HepG2 (cell line): ENCODE data around the gene DENND5A. TPM values are rescaled to one million over a fixed set of nuclear protein-coding genes. Genes with fewer than 3 reads are reported as not detected.

ENCODE experiments used
- ATF2 ChIP-seq: sonication (generic); formaldehyde crosslinking; IDR thresholded peaks from 2 replicates; pipeline ENCODE4 v1.4.0; 2020; ENCODE audit warnings: missing genetic modification reagents
- CBX5 ChIP-seq: sonication (generic); formaldehyde crosslinking; IDR thresholded peaks from 2 replicates; pipeline ENCODE4 v1.4.0; 2020; ENCODE audit warnings: missing genetic modification reagents, borderline replicate concordance
- FOSL2 ChIP-seq: sonication (generic); formaldehyde crosslinking; IDR thresholded peaks from 2 replicates; pipeline ENCODE4 v1.4.0; 2020; ENCODE audit warnings: missing genetic modification reagents
- FOXJ3 ChIP-seq: sonication (generic); formaldehyde crosslinking; IDR thresholded peaks from 2 replicates; pipeline ENCODE4 v1.4.0; 2020; ENCODE audit warnings: missing genetic modification reagents, mild to moderate bottlenecking, borderline replicate concordance
- HOMEZ ChIP-seq: IDR thresholded peaks from 2 replicates; pipeline ENCODE4 v1.6.1; 2016; ENCODE audit warnings: low read depth
- ISX ChIP-seq: sonication (generic); formaldehyde crosslinking; conservative IDR thresholded peaks from 2 replicates; pipeline ENCODE4 v1.5.0; 2020; ENCODE audit warnings: missing genetic modification reagents
- KIAA2018 ChIP-seq: sonication (generic); formaldehyde crosslinking; IDR thresholded peaks from 2 replicates; pipeline ENCODE4 v1.5.0; 2020; ENCODE audit warnings: mild to moderate bottlenecking, missing genetic modification reagents, borderline replicate concordance
- MIXL1 ChIP-seq: IDR thresholded peaks from 2 replicates; pipeline ENCODE4 v1.6.1; 2016
- NR2F1 ChIP-seq, 2 experiments: fragments of 450-650 bp in 1 of 2; formaldehyde crosslinking in 1 of 2; IDR thresholded peaks; 2 replicates each; pipeline versions ENCODE4 v1.5.0 to v1.6.1; 2016 to 2020; ENCODE audit warnings: mild to moderate bottlenecking in 1 of 2, missing compliant biosample characterization in 1 of 2, missing genetic modification reagents in 1 of 2, moderate library complexity in 1 of 2
- SP140L ChIP-seq: sonication (generic); formaldehyde crosslinking; IDR thresholded peaks from 2 replicates; pipeline ENCODE4 v1.4.0; 2020; ENCODE audit warnings: missing genetic modification reagents, borderline replicate concordance
- SRF ChIP-seq: IDR thresholded peaks from 2 replicates; pipeline ENCODE4 v1.6.1; 2011; ENCODE audit warnings: mild to moderate bottlenecking, low read depth, low read length, moderate library complexity
- TBL1XR1 ChIP-seq: fragments of 150-350 bp; IDR thresholded peaks from 2 replicates; pipeline ENCODE4 v1.6.1; 2014; ENCODE audit warnings: borderline replicate concordance, low read length; ENCODE audit not compliant: partially characterized antibody
- WIZ ChIP-seq: sonication (generic); formaldehyde crosslinking; IDR thresholded peaks from 2 replicates; pipeline ENCODE4 v1.5.1; 2020; ENCODE audit warnings: mild to moderate bottlenecking, missing genetic modification reagents
- ZFYVE20 ChIP-seq: sonication (generic); formaldehyde crosslinking; IDR thresholded peaks from 2 replicates; pipeline ENCODE4 v1.8.0; 2023; ENCODE audit warnings: low read depth, mild to moderate bottlenecking, moderate library complexity, missing genetic modification reagents, borderline replicate concordance
- ZNF678 ChIP-seq: sonication (generic); formaldehyde crosslinking; IDR thresholded peaks from 2 replicates; pipeline ENCODE4 v1.4.0; 2020; ENCODE audit warnings: mild to moderate bottlenecking, missing genetic modification reagents
- ZNF746 ChIP-seq: sonication (generic); formaldehyde crosslinking; IDR thresholded peaks from 2 replicates; pipeline ENCODE4 v1.8.0; 2022; ENCODE audit warnings: mild to moderate bottlenecking, missing genetic modification reagents
- polyA plus RNA-seq, 8 experiments: library from polyadenylated mRNA; depleted of rRNA in 3 of 8; stranded (reverse) in 7 of 8; unstranded in 1 of 8; fragments of >200 nt; fragmentation: Illumina TruSeq in 4 of 8; extraction: Trizol in 4 of 8; gene quantifications; 2 replicates each; pipeline versions ENCODE4 v1.2.1 to v1.2.3, GENCODE V29; 2011 to 2016; ENCODE audit warnings: low read depth in 4 of 8, missing spikeins in 1 of 8, mixed read lengths in 1 of 8; ENCODE audit not compliant: insufficient read depth in 1 of 8
- total RNA-seq, 5 experiments: library from RNA; depleted of rRNA; stranded (reverse); fragments of >200 nt; fragmentation: Illumina TruSeq; extraction: Trizol; gene quantifications; 2 replicates each; pipeline ENCODE4 v1.2.3, GENCODE V29; 2016; ENCODE audit warnings: low read depth in 1 of 5
- TF ChIP-seq, protein P1 (sequence below): IDR thresholded peaks from 2 replicates; pipeline ENCODE4 v1.6.1; 2012; ENCODE audit warnings: inconsistent platforms
- TF ChIP-seq, protein P2 (sequence below): sonication (generic); formaldehyde crosslinking; conservative IDR thresholded peaks from 2 replicates; pipeline ENCODE4 v1.8.0; 2022; ENCODE audit warnings: low read depth, missing genetic modification reagents

The DENND5A gene
- total and polyA plus RNA-seq, 2 of the 13 experiments (the other 11 are each of a cell fraction or from before 2014, with no cell fraction given): 63.3 to 145 TPM

DNA sequence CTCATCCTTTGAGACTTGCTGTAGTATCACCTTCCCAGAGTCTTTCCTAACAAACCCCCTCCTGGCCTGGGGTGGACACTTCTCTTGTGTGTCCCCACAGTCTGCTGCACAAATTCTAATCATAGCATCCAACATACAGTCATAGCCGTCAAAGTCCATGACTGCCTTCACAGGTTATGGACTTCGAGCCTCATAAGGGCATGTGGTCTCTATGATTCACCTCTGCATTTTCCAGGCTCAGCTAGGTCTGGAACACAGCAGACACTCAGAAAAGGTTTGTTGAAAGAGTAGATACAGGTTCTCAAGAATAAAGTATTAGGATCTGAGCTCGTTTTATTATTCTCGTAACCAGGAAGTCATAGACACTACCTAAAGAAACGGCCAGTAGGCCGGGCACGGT, 160.6 kb downstream of the DENND5A start (continued):
- TF ChIP-seq, protein P1, sequence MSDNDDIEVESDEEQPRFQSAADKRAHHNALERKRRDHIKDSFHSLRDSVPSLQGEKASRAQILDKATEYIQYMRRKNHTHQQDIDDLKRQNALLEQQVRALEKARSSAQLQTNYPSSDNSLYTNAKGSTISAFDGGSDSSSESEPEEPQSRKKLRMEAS: peak; percentile 78
- TF ChIP-seq FOSL2 (CRISPR knock-in tag): peak; percentile 77
- TF ChIP-seq TBL1XR1: no peak
- 0 out of 2 replicates have a peak, but pooled peaks have one; percentile 31 for TF ChIP-seq SRF
- TF ChIP-seq WIZ (CRISPR knock-in tag): no peak
- no peak for TF ChIP-seq KIAA2018 (CRISPR knock-in tag)
- TF ChIP-seq FOXJ3 (CRISPR knock-in tag): no peak
- TF ChIP-seq SP140L (CRISPR knock-in tag): no peak
- TF ChIP-seq ZNF678 (CRISPR knock-in tag): no peak
- no peak for TF ChIP-seq ZFYVE20 (CRISPR knock-in tag)
- TF ChIP-seq ZNF746 (CRISPR knock-in tag): no peak
- no peak for TF ChIP-seq ATF2 (CRISPR knock-in tag)
- 0 out of 2 replicates have a peak, but pooled peaks have one; percentile 37 for TF ChIP-seq MIXL1 (CRISPR knock-in tag)
- no peak for TF ChIP-seq ISX
- TF ChIP-seq NR2F1 (CRISPR knock-in tag; IDR thresholded peaks at IDR 0.05): peak in 1 of 2 experiments; percentile 45; a peak in 1 of 4 replicates
- 0 out of 2 replicates have a peak, but pooled peaks have one; percentile 51 for TF ChIP-seq HOMEZ
- TF ChIP-seq, protein P2, sequence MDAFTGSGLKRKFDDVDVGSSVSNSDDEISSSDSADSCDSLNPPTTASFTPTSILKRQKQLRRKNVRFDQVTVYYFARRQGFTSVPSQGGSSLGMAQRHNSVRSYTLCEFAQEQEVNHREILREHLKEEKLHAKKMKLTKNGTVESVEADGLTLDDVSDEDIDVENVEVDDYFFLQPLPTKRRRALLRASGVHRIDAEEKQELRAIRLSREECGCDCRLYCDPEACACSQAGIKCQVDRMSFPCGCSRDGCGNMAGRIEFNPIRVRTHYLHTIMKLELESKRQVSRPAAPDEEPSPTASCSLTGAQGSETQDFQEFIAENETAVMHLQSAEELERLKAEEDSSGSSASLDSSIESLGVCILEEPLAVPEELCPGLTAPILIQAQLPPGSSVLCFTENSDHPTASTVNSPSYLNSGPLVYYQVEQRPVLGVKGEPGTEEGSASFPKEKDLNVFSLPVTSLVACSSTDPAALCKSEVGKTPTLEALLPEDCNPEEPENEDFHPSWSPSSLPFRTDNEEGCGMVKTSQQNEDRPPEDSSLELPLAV (CRISPR knock-in tag): no peak
- no peak for TF ChIP-seq CBX5
